NCI-H146 treated with DMSO at 0.1 percent for 48 hours (cell line): ENCODE data around the gene FRMD1.

Experiments
- DNase-seq: peaks from one replicate; lab custom pipeline; 2025; ENCODE audit not compliant: unreplicated experiment; lab: John Stamatoyannopoulos, UW

FRMD1 gene

DNA sequence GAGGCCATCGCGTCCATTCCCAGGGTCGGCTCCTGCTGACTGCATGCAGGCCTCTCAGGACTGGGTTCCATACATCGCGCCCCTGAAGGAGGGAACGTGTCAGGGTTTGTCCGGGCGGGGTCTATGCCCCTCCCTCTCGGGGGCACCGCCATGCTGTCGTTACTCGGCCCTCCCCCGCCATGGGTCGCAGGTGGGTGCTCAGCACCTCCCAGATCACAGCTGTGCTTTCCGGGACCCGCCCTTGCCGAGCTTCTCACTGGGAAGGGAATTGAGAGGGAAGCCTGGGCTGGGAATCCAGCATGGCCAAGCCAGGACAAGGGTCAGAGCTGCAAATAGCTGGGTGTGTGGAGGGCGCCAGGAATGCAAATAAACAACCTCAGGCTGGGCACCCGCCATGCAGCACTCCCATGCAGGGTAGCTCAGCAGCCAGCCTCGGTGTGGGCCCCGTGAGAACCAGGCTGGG is at the start of gene FRMD1:
Gene FRMD1 (minus strand): TSS at position 270 of the 463 bp plus-strand sequence. CDS start 118 bp downstream, at position 152.
- DNase-seq: no peak

DNA sequence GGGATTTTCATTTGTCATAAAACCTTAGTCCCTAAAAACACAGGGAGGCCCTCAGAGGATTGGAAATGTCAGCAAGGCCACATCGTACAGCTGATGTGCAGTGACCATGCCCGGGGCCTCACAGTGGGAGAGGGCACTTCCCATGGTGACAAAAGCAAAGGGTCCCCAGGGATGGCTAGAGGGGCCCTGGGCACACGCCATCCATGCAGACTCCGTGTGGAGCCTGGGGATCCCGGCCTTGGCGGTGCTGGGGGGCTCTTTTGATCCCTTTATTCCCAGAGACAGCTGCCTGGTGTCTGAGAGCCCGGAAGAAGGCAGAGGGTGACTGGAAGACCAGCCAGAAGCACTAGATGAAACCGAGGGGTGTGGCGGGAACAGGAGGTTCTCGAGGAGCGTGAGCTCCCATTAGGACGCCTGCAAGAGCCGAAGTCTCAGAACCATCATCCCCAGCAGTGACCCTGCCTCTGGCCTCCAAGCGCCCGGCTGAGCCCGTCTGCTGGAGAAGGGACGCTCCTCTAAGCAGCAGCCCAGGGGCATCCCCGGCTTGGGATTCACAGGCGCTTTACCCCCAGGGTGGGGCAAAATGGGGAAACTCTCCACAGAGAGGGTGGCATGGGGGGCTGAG is 49.1 kb upstream of the FRMD1 start:
- DNase-seq: no peak

DNA sequence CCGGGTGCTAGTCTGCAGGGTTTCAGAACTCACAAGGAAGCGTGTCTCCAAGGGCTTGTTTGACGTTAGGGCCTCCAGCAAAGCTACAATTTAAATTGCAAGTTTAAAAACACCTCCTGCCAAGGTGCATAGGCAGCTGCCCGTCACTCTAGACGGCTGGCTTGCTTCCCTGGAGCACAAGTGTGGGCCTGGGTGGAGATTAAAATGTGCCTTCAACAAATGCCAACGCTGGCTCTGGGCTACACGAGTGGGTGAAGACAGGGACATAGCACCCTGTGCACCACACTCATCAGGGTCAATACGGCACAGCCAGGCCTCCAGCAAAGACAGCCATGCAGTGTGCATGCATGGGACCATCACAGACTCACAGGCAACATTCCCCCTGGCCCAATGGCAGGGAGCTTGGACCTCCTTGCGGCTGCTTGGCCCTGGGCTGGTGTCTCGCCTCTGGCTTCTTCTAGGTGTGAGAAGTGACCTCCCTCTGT is 48.4 kb upstream of the FRMD1 start:
- no peak for DNase-seq

DNA sequence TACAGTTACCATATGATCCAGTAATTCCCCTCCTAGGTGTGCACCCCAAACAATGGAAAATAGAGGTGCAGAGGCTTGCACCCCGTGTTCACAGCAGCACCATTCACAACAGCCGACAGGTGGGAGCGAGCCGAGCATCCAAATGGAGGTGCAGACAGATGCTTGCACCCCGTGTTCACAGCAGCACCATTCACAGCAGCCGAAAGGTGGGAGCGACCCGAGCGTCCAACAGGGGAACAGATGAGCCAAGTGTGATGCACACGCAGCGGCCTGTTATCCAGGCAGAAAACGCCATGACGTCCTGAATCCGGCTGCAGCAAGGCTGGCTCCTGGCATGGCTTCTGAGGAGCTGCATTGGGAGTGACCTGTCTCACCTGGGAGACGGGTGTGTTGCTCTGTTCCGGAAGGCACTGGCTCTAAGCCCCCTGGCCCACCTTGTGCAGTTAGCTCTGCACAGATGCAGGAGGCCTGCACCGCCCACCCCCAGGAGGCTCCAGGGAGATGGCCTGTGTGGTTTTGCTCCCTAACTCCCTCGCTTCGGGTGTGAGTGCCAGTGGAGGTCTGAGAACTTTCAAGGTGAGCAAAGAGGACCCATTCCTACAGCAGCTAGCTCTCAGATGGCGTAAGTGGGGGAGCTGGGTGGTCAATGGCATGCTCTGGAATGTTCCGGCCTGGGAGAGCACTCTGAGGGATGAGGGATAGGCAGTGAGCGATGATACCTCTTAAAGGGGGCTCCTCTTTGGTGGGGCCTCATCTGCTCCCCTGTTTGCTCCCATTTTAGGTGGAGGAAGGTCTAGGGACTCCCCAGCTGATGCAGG is 47.8 kb upstream of the FRMD1 start:
- DNase-seq: no peak

DNA sequence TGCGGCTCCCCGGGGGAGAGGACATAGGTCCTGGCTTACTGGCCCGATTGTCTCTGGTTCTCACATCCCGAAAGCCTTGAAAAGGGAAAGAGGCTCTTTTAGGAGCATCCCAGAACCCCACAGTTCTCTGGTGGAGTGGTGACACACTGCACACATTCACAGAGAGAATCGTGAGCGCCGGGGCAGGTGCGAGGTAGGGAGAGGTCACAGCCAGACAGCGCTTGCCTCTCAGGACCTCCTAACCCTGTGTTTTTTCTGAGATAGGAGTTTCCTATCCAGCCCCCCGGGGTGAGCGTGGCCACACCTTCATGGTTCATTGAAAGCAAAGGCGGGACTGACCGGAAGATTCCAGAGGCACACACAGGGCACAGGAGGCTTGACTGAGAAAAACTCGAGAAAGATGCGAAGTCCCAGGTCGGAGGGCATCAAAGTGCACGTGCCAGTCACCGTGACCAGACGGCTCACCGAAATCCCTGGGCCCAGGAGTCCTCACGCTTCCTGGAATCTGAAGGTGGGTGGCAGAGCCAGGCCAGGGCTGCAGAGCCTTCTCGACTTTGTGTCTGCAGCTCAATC is 46.5 kb upstream of the FRMD1 start:
- no peak for DNase-seq

GRCh38 chr6:168124921-168125320 is 45.9 kb upstream of the FRMD1 start:
- DNase-seq: no peak

- no peak for DNase-seq
Measured at GRCh38 chr6:168124158-168124557, 45.1 kb upstream of the FRMD1 start.

- no peak for DNase-seq
Measured at GRCh38 chr6:168123165-168123911, 44.3 kb upstream of the FRMD1 start.

- DNase-seq: no peak
Measured at GRCh38 chr6:168122521-168122920, 43.5 kb upstream of the FRMD1 start.

- no peak for DNase-seq
Measured at GRCh38 chr6:168122011-168122410, 43.0 kb upstream of the FRMD1 start.

DNA sequence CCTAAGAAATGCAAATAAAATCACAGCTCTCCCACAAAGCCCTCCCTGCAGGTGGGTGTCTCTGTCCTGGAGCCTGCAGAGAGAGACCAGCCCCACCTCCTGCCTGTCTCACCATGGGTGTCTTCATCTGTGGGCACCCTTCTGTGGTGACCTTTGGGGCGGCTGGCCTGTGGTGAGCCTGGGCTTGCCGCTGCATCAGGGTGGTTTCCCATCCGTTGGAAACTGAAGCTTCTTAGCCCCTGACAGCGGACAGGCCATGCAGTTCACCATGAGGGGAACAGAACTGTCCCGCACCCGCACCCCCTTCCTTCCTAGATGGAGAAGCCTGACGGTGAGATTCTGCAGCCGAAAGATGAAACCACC is 42.3 kb upstream of the FRMD1 start:
- DNase-seq: no peak

- no peak for DNase-seq
Measured at GRCh38 chr6:168120390-168121302, 41.6 kb upstream of the FRMD1 start.

- DNase-seq: no peak
Measured at GRCh38 chr6:168119539-168119938, 40.5 kb upstream of the FRMD1 start.

DNA sequence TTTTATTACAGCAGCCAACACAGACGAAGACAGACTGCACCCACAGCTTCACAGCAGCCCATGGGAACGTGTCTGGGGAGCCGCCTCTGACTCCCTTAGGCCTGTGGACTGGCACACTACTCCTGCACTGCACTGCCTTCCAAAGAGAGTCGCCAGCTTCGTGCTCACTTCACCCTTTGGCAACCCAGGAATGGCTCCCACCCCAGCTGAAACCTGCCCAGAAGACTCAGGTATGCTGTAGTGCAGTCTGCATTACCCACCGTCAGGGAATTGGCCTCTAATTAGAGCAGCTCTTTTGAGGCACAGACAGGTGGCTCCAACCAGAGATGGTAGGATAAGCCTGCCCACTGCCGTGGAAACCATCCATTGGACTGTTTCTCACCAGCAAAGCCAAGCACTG is 39.9 kb upstream of the FRMD1 start:
- no peak for DNase-seq

DNA sequence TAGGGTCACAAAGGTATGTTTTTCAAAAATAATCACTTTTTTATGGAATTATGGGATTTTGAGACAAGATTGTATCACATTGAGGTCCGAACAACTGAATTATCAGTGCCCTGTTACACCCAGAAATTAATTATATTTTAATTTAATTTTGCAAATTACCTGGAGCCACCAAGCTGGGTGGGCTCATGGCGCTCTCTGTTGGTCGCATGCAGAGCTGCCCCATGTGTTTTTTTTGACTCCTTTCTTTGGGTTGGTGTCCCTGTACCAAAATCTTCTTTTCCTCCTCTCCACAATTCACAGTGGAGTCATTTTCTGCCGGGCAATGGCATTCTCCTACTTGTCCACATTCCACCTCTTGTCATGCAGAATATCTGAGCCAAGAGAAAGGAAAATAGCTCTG is 38.9 kb upstream of the FRMD1 start:
- no peak for DNase-seq

DNA sequence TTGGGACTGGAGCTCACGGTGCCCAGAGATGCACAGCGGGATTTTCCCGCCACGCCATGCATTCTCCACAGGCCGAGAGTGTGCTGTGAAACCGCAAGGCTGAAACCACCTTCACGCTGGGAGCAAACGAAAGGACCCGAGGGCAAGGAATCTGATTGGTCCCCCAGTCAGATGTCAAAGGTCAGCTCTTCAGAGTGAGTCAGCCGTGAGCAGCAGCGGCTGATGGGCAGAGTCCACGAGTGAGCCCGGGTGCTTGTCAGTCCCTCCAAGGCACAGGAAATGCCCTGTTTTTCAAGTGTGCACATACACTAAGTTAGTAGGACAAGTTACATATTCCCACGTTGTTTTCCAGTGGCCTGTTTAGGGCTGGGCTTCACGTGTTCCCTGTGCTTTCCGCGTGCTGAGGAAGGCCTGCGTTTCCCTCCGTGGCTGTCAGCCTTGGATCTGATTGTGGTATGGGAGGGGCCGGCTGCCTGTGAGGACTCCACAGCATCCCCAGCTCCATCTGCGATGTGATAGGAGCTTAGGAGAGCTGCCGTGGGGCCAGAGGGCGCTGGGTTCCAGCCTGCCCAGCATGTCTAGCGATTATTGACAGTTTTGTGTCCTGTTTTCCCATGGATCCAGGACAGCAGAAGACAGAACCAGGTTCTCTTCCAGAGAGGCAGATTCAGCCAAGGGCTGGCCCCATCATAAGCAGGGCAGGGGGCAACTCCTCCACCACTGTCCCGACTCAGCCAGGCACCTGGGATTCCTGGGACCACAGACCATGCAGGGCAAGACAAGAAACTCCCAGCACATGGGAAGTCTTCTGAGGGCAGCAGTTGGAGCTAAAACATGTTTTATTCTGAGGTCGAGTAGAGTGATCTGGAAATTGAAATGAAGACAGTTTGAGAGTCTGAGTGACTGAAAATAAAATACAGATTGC is 38.2 kb upstream of the FRMD1 start:
- DNase-seq: no peak

- no peak for DNase-seq
Measured at GRCh38 chr6:168116438-168116974, 37.5 kb upstream of the FRMD1 start.

GRCh38 chr6:168115748-168116437 is 36.9 kb upstream of the FRMD1 start:
- DNase-seq: no peak
